RWPE2 (cell line): ENCODE data around the gene SMPD3.

Experiments
- ATAC-seq: fragments of 200-7000 bp; cut with Tn5 transposase; 3 replicates; pipeline ENCODE4 v1.9.1; 2021; ENCODE audit warnings: low read depth
- DNase-seq: peaks from one replicate; pipeline ENCODE4 v3.0.0-alpha.2; 2020; ENCODE audit warnings: low spot score
- H3K27ac ChIP-seq: fragments of 450-650 bp; 2 replicates; pipeline ENCODE4 v1.5.1; 2017; ENCODE audit warnings: mild to moderate bottlenecking; ENCODE audit not compliant: poor library complexity, severe bottlenecking
- H3K27me3 ChIP-seq: fragments of 250-450 bp; sonication (Bioruptor Pico); 2 replicates; pipeline ENCODE4 v1.5.1; 2021; ENCODE audit warnings: mild to moderate bottlenecking, moderate library complexity; ENCODE audit not compliant: insufficient read depth, poor library complexity, severe bottlenecking
- H3K36me3 ChIP-seq: fragments of 250-450 bp; sonication (Bioruptor Pico); 2 replicates; pipeline ENCODE4 v1.5.1; 2020; ENCODE audit warnings: low read depth, mild to moderate bottlenecking, moderate library complexity
- H3K4me1 ChIP-seq: fragments of 250-450 bp; sonication (Bioruptor Pico); 2 replicates; pipeline ENCODE4 v1.5.1; 2021; ENCODE audit warnings: mild to moderate bottlenecking, moderate library complexity; ENCODE audit not compliant: insufficient read depth, poor library complexity, severe bottlenecking
- H3K4me3 ChIP-seq: fragments of 250-450 bp; sonication (Bioruptor Pico); 2 replicates; pipeline ENCODE4 v1.5.1; 2021; ENCODE audit warnings: mild to moderate bottlenecking, moderate library complexity; ENCODE audit not compliant: severe bottlenecking
- H3K9me3 ChIP-seq: fragments of 250-450 bp; sonication (Bioruptor Pico); 2 replicates; pipeline ENCODE4 v1.5.1; 2021; ENCODE audit warnings: mild to moderate bottlenecking, moderate library complexity; ENCODE audit not compliant: severe bottlenecking
- CTCF ChIP-seq: fragments of 450-650 bp; IDR thresholded peaks from one replicate; pipeline ENCODE4 v1.5.1; 2017; ENCODE audit warnings: mild to moderate bottlenecking, moderate library complexity; ENCODE audit not compliant: poor library complexity, severe bottlenecking

The SMPD3 gene

GRCh38 chr16:68425498-68426346 lies 22.6 kb downstream of the SMPD3 start:
- no peaks in the 10 kb centered on the region for H3K4me1 ChIP-seq
- H3K27ac ChIP-seq: no peak overlapping the region
- no peak for DNase-seq
- no peak for ATAC-seq
- no peaks in the 10 kb centered on the region for H3K9me3 ChIP-seq
- H3K4me3 ChIP-seq: no peak overlapping the region
- TF ChIP-seq CTCF: no peak
- no peaks in the 10 kb centered on the region for H3K27me3 ChIP-seq
- no peaks in the 10 kb centered on the region for H3K36me3 ChIP-seq

- Histone ChIP-seq H3K4me1 (no peaks in the 10 kb centered on the region), H3K27me3 (no peaks in the 10 kb centered on the region), H3K4me3 (no peak overlapping the region), H3K36me3 (no peaks in the 10 kb centered on the region), H3K27ac (no peak overlapping the region), H3K9me3 (no peaks in the 10 kb centered on the region)
- ATAC-seq: no peak
- TF ChIP-seq CTCF: no peak
- no peak for DNase-seq
Observed at GRCh38 chr16:68423771-68424170, 24.5 kb downstream of the SMPD3 start.

GRCh38 chr16:68422396-68422960 lies 25.8 kb downstream of the SMPD3 start:
- H3K9me3 ChIP-seq: no peaks in the 10 kb centered on the region
- H3K36me3 ChIP-seq: no peaks in the 10 kb centered on the region
- no peak for TF ChIP-seq CTCF
- peaks cover 5% of the 10 kb centered on the region for H3K4me1 ChIP-seq
- H3K27me3 ChIP-seq: no peaks in the 10 kb centered on the region
- no peak for ATAC-seq
- no peak overlapping the region for H3K4me3 ChIP-seq
- no peak overlapping the region for H3K27ac ChIP-seq
- no peak for DNase-seq

GRCh38 chr16:68421076-68421475 lies 27.2 kb downstream of the SMPD3 start:
- ATAC-seq: no peak
- Histone ChIP-seq H3K4me3 (no peak overlapping the region), H3K27me3 (no peaks in the 10 kb centered on the region), H3K27ac (no peak overlapping the region), H3K36me3 (no peaks in the 10 kb centered on the region), H3K4me1 (peaks cover 5% of the 10 kb centered on the region), H3K9me3 (no peaks in the 10 kb centered on the region)
- no peak for DNase-seq
- TF ChIP-seq CTCF: no peak

GRCh38 chr16:68420366-68420942 lies 27.9 kb downstream of the SMPD3 start:
- ATAC-seq (no peak), DNase-seq (no peak)
- Histone ChIP-seq H3K27me3 (no peaks in the 10 kb centered on the region), H3K36me3 (no peaks in the 10 kb centered on the region), H3K9me3 (no peaks in the 10 kb centered on the region), H3K4me3 (no peak overlapping the region), H3K4me1 (peaks cover 5% of the 10 kb centered on the region), H3K27ac (no peak overlapping the region)
- no peak for TF ChIP-seq CTCF
